GM12878 (cell line): ENCODE results near the gene FURIN.

ENCODE experiments used
- CTCF ChIP-seq, 3 experiments: IDR thresholded peaks in 2 of 3; conservative IDR thresholded peaks in 1 of 3; 2 replicates each; pipeline ENCODE4 v1.5.1; 2011; ENCODE audit warnings: low read depth in 3 of 3, low read length in 3 of 3, mild to moderate bottlenecking in 3 of 3, control low read depth in 2 of 3, moderate library complexity in 2 of 3, inconsistent platforms in 1 of 3, mixed read lengths in 1 of 3; ENCODE audit not compliant: control insufficient read depth in 2 of 3, insufficient read depth in 1 of 3; ENCODE audit errors: extremely low read depth in 1 of 3
- PKNOX1 ChIP-seq: fragments of 450-650 bp; IDR thresholded peaks from 2 replicates; pipeline ENCODE4 v1.6.1; 2016; ENCODE audit warnings: mild to moderate bottlenecking

GRCh38 chr15:90917569-90917968, 49.2 kb downstream of the FURIN start:
- TF ChIP-seq CTCF (IDR thresholded peaks at IDR 0.05 in 2 of 3, conservative IDR thresholded peaks at IDR 0.05 in 1 of 3; ENCODE audit: control insufficient read depth in 2 of 3, extremely low read depth in 1 of 3, insufficient read depth in 1 of 3, low read depth in 3 of 3, low read length in 3 of 3) (no peak), PKNOX1 (no peak)
